GM21576 (cell line): ENCODE data around the gene CTAG2.
"Not testable (repeated sequence)": the region's sequence is repeated elsewhere in the genome, so short reads cannot be mapped to it uniquely, and the experiment has no call there.

Source experiments
- ATAC-seq: cut with Tn5 transposase; IDR thresholded peaks from one replicate; pipeline ENCODE4 v1.9.1; 2021; ENCODE audit warnings: mild to moderate bottlenecking, moderate library complexity; ENCODE audit not compliant: unreplicated experiment

Gene CTAG2

DNA sequence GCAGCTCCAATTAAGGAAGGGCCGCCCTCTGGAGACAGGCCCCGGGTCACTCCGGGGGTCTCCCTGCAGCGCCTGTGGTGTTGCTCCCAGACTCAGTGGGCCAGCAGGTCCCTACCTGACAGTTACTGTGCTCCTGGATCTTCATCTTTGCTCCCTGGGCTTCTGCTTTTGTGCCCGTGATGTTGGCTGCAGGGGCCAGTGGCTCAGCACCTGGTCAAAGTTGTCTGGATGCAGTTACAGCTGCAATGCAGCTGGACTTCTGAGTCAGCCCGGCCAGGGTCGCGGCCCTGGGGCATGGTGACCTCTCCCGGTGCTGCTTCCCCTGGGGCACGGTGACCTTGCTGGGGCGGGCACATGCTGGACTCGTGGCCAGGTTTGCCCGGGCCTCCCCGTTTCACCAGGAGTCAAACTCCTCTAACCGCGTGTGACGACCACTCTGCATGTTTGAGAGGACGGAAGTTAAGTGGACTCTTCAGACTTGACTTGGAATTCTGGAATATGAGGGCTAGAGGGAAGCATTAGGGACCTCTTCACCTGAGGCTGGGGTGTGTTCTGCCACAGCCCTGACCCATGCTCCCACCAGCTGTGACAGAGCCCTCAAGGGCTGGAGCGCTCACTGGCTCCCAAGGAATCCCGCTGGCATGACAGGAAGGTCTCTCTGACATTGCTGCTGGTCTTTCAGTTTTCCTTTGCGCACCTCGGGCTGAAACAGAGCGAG is 3.7 kb downstream of the CTAG2 start:
- no peak for ATAC-seq

DNA sequence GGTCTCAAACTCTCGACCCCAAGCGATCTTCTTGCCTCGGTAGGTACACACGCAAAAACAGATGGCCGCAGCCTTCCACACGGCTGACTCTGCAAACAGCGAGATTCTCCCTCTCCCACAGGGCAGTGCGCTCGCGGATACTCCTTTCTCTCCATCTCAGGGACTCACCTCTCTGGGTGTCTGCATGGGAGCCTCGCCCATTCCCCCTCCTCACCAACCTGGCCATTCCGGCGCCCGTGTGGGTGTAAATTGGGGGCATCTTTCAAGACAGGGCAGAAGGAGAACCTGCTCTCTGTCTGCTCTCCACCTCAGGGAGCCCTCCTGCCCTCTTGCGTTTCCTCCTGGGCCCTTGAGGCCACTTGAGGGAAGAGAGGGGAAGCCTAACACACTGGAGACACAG is 4.4 kb downstream of the CTAG2 start:
- no peak for ATAC-seq

DNA sequence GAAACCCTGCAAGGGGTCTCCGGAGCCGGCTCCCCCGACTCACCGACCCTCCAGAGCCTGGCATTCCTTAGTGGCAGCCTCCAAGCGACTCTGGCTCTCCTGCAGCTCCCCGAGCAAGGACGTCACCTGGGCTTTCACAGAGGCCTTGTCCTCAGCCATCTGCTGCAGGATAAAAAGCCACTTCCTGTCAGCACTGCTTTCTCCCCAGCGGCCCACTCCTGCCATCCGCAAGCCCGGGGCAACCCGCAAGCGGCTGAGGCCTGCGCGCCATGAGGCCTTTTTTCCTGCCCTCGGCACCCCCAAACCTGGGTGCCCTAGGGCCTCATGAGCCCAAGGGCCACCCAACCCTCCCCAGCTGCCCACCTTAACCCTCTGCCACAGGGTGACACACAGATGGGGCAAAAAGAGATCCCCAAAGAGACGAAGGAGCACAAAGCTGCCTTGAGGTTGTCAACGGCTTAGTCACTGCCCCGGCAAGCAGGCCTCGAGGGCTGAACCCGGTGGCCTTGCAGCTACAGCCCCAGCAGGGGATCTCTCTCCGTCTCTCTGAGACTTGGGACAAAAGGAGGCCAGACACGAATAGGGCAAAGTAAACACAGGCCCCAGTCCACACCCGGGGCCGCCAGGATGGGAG is 7.5 kb downstream of the CTAG2 start:
- ATAC-seq, result not testable (repeated sequence)

DNA sequence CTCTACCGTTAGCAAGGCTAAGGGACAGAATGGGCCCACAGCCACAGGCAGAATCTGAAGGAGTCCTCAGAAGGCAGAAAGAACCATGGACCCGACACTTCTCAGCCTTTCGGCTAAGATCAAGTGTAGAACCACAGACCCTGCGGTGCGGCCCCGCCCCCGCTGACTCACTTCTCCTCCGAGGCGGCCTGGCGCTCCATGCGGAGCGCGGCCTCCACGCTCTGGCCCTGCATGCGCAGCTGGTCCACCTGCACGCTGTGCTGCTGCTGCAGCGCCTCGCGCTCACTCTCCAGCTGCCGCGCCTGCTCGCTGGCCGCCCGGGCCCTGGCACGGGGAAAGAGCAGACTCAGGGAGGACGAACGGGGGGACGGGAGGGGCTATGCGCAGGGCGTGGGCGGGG is 9.7 kb downstream of the CTAG2 start:
- ATAC-seq, result not testable (repeated sequence)

DNA sequence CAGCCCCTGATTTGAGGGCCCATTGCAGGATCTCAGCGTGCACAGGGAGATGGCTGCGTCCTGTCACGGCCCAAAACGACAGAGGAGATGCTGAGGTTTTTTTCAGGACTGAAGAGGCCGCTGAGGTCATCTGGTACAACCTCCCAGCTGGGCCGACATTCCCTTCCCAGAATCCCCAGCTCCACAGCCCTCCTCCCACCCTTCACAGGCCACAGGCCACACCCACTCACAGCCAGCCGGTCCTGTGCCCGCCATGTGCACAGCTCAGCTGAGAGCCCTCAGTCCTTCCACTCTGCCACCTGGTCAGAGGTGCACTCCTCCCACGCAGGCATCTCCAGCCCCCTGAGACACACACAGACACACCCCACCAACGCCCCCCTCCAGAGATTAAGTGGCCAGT is 11.6 kb downstream of the CTAG2 start:
- not testable (repeated sequence) for ATAC-seq

DNA sequence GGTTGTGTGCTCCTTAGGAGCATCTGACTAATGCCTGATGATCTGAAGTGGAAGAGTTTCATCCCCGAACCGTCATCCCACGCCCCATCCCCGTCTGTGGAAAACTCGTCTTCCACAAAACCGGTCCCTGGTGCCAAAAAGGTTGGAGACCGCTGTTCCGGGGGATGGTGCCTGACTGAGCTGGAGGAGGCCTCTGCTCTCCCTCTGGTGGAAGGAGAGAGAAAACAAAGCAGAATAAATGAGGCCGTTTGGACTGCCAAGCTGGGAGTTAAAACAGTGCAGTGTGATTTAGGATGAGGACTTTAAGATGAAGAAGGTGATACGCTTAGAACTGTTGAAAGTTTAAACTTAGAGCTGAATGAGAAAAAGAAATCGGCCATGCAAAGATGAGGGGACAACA is 19.7 kb downstream of the CTAG2 start:
- not testable (repeated sequence) for ATAC-seq

DNA sequence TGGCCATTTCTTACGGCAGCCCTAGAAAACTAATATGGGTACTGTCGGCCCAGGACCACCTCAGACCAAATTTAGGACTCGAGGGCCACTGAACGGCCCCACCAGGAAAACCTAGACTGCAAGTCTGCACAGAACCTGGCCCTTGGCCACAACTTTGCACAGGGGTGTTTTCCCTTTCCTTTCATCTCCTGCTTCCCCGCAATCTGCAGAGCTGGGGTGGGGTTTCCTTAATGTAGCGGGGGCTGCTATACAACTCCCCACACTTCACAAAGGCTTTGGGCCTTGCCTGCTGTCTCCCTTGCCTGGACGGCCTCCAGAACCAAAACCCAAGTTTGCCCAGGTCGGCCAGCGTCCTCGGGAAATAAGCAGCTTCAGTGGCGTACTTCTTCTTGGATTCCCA is 22.4 kb downstream of the CTAG2 start:
- not testable (repeated sequence) for ATAC-seq

GRCh38 chrX:154628960-154629359 is 24.4 kb downstream of the CTAG2 start:
- ATAC-seq, result not testable (repeated sequence)

DNA sequence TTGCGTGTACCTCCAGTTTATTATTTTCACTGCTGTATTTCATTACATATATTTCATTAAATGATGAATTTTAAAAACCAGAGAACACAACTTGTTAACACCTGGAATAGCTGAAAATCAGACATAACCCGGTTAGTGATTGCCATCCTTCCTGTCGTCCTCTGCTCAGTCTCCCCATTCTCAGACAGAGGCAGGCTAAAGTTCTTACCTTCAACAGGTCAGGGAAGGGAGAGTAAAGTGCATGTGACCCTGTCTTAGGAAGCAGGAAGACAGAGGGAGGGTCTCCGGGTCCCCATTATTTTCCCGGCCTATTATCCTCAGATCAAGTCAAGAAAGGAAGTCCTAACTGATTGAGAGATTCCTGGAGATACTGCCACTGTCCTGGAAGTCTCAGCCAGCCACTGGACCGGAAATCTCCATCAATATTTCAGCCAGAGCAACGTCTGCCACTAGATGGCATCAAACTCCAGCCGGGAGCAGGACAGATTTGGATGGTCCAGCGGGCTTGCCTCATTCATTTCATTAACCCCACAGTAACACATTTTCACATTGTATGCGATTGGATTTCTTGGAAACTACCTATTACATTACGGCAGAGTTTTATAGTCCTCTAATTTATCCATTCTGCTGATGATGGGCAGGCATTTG is 32.5 kb downstream of the CTAG2 start:
- not testable (repeated sequence) for ATAC-seq

- not testable (repeated sequence) for ATAC-seq
Observed at GRCh38 chrX:154619182-154619581, 34.2 kb downstream of the CTAG2 start, which contains the start of gene CTAG1B. Gene CTAG1B, minus strand, starts transcription at chrX:154619282. Its CDS starts 64 bp downstream, at chrX:154619218.

DNA sequence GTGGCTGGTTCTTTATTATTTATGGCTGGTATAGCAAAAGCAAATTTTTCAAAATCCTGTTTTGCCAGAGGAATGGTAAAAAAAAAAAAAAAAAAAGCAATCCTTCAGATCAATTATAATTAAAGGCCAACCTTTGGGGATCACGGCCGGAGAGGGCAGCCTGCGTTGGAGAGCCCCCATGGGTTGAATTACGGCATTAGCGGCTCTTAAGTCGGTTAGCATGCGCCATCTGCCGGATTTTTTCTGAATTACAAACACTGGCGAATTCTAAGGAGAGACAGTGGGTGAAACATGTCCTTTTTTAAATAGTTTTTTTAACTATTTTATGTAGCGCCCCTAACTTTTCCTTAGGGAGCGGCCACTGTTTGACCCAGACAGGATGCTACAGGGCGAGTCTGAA is 39.8 kb downstream of the CTAG2 start:
- ATAC-seq, result not testable (repeated sequence)

DNA sequence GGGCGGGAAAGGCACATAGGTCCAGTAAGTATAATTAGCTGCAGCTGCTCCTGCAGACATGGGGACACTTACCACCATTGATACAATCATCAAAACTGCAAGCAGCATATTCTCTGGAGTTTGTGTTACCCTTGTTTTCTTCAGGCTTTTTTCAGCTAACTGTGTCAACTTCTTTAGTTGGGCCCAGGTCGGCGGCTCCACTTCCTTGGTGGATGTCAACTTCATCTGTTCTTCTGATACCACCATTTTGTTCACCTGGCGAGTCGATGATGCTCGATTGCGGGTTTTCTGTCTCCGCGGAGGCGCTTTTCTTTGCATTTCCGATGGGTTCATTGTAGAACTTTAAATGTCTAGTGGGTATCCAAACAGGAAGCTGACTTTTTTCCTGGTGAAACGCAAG is 42.2 kb downstream of the CTAG2 start:
- not testable (repeated sequence) for ATAC-seq

GRCh38 chrX:154608823-154609222 is 44.6 kb downstream of the CTAG2 start:
- ATAC-seq, result not testable (repeated sequence)

DNA sequence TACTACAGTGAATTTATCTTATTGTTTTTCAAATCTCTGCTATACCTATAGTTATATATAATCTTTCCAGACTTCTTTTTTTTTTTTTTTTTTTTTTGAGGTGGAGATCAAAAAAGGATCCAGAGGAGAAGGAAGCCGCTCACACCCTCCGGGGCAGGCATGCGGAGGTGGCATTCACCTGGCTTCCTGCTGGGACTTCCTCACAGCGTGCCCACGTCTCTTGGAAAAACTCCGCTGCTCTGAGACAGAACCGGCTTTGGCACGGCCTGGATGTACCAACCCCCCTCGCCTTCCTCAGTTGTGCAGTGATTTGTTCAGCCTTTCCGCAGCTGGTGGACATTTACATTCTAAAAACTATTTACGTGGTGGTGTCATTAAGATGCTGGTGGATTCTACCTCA is 45.4 kb downstream of the CTAG2 start:
- ATAC-seq, result not testable (repeated sequence)

DNA sequence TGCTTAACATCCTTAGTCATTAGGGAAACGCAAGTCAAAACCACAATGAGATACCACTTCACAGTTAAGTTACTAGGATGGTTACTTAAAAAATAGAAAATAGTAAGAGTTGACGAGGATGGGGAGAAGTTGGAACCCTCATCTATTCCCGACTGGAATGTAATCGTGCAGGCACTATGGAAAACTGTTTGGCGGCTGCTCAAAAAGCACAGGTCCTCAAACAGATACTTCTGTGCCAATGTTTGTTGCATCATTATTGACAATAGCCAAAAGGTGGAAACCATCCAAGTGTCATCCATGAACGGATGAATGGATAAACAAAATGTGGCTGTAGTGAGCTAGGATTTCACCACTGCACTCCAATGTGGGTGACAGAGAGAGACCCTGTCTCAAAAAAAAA is 46.0 kb downstream of the CTAG2 start:
- no peak for ATAC-seq

DNA sequence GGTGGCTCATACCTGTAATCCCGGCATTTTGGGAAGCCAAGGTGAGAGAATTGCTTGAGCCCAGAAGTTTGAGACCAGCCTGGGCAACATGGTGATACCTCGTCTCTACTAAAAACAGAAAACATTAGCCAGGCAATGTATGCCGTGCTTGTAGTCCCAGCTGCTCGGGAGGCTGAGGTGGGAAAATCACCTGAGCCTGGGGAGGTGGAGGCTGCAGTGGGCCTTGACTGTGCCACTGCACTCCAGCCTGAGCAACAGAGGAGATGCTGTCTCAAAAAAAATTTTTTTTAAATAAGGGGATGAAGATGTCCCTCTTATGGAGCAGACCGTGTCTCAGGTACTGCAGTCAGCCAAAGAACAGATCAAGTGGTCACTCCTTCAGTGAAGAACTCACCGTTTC is 47.8 kb downstream of the CTAG2 start:
- ATAC-seq, result no peak

DNA sequence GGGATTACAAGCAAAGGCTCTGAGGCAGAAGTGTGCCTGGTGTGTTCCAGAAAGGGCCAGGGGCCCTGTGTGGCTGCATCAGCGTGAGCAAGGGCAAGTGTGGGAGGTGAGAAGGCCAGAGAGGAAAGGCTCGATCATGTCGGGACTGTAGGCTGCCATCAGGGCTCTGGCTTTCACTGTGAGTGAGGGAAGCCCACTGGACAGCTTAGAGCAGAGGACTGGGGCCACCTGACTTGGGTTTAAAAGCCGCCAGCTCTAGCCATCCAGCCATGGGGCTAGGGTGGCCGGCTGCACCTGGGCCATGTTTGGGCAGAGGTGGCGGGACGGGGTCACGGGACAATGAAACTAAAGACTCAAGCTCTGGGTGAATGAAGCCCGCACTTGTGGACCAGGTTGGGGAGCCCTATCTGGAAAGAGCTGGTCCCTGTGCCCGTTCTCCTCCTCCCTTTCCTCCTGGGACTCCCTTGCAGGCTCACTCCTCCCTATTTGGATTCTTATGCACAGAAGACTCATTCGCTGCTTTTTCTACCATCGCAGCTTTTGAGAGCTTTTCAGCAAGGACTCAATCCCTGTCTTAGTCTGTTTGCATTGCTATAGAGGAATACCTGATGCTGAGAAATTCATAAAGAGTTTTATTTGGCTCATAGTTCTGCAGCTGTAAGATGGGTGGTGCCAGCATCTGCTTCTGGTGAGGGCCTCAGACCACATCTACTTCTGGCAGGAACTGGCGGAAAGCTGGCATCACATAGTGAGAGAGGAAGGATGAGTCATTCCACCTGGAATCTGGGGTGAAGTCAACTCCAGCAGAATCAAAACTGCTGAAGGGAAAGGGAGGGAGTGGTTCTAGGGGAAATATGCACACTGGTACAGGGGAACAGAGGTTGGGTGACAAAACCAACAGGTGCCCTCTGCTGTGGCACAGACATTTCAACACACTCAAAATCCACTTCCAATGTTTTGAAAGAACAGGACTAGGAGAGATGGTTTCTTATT is 49.6 kb downstream of the CTAG2 start:
- ATAC-seq, result no peak

GRCh38 chrX:154602766-154603437 is 50.5 kb downstream of the CTAG2 start:
- no peak for ATAC-seq

- no peak for ATAC-seq
Observed at GRCh38 chrX:154602226-154602625, 51.2 kb downstream of the CTAG2 start.
